MM.1S (cell line): ENCODE data around the gene GDAP1L1.

Source experiments
- DNase-seq: peaks from one replicate; pipeline ENCODE4 v3.0.0-alpha.2; 2015
- H2AFZ ChIP-seq: fragments of 300-600 bp; sonication (generic); 2 replicates; pipeline ENCODE4 v1.6.0; 2016; ENCODE audit warnings: antibody characterized with exemption, low read length
- H3F3A ChIP-seq: fragments of 300-600 bp; sonication (generic); 2 replicates; pipeline ENCODE4 v1.6.1; 2016; ENCODE audit warnings: mild to moderate bottlenecking, antibody characterized with exemption, low read length, moderate library complexity, mixed read lengths; ENCODE audit not compliant: insufficient read depth
- H3K27ac ChIP-seq: fragments of 300-600 bp; sonication (generic); 2 replicates; pipeline ENCODE4 v1.5.1; 2016; ENCODE audit warnings: mild to moderate bottlenecking, low read length
- H3K27me3 ChIP-seq: fragments of 300-600 bp; sonication (generic); replicated peaks from 2 replicates; pipeline ENCODE4 v1.6.0; 2016; ENCODE audit warnings: low read length; ENCODE audit not compliant: insufficient read depth
- H3K36me3 ChIP-seq: fragments of 300-600 bp; sonication (generic); replicated peaks from 2 replicates; pipeline ENCODE4 v1.6.1; 2016; ENCODE audit warnings: mild to moderate bottlenecking, low read length, mixed read lengths; ENCODE audit not compliant: insufficient read depth
- H3K4me1 ChIP-seq: fragments of 300-600 bp; sonication (generic); 2 replicates; pipeline ENCODE4 v1.6.1; 2016; ENCODE audit warnings: low read length, mixed read lengths
- H3K4me2 ChIP-seq: fragments of 300-600 bp; sonication (generic); 2 replicates; pipeline ENCODE4 v1.6.0; 2016; ENCODE audit warnings: low read depth, low read length
- H3K4me3 ChIP-seq: fragments of 300-600 bp; sonication (generic); 2 replicates; pipeline ENCODE4 v1.5.1; 2016; ENCODE audit warnings: low read length, mixed read lengths
- H3K79me2 ChIP-seq: fragments of 300-600 bp; sonication (generic); 2 replicates; pipeline ENCODE4 v1.6.1; 2016; ENCODE audit warnings: mixed run types, low read length, mixed read lengths
- H3K9ac ChIP-seq: fragments of 300-600 bp; sonication (generic); 2 replicates; pipeline ENCODE4 v1.6.1; 2016; ENCODE audit warnings: low read length, mixed read lengths
- H3K9me2 ChIP-seq: fragments of 300-600 bp; sonication (generic); replicated peaks from 2 replicates; pipeline ENCODE4 v1.6.1; 2016; ENCODE audit warnings: mild to moderate bottlenecking, low read length, mixed read lengths; ENCODE audit not compliant: insufficient read depth
- H3K9me3 ChIP-seq: fragments of 300-600 bp; sonication (generic); replicated peaks from 2 replicates; pipeline ENCODE4 v1.6.1; 2016; ENCODE audit warnings: mild to moderate bottlenecking, low read length, mixed read lengths; ENCODE audit not compliant: insufficient read depth
- H4K20me1 ChIP-seq: fragments of 300-600 bp; sonication (generic); 2 replicates; pipeline ENCODE4 v1.6.1; 2016; ENCODE audit warnings: mild to moderate bottlenecking, low read length, moderate library complexity, mixed read lengths; ENCODE audit not compliant: insufficient read depth
- EZH2 ChIP-seq: fragments of 300-600 bp; sonication (generic); optimal IDR thresholded peaks from 2 replicates; pipeline ENCODE3; 2017; ENCODE audit warnings: low read depth, mild to moderate bottlenecking, antibody characterized with exemption, low read length, mixed read lengths
- EZH2phosphoT487 ChIP-seq: fragments of 300-600 bp; sonication (generic); IDR thresholded peaks from 2 replicates; pipeline ENCODE4 v1.6.1; 2018; ENCODE audit warnings: antibody characterized with exemption, low read length
- TF ChIP-seq, protein P1 (sequence below): fragments of 300-600 bp; sonication (generic); IDR thresholded peaks from 2 replicates; pipeline ENCODE4 v1.5.1; 2016; ENCODE audit warnings: antibody characterized with exemption, low read length, mixed read lengths

Gene GDAP1L1

DNA sequence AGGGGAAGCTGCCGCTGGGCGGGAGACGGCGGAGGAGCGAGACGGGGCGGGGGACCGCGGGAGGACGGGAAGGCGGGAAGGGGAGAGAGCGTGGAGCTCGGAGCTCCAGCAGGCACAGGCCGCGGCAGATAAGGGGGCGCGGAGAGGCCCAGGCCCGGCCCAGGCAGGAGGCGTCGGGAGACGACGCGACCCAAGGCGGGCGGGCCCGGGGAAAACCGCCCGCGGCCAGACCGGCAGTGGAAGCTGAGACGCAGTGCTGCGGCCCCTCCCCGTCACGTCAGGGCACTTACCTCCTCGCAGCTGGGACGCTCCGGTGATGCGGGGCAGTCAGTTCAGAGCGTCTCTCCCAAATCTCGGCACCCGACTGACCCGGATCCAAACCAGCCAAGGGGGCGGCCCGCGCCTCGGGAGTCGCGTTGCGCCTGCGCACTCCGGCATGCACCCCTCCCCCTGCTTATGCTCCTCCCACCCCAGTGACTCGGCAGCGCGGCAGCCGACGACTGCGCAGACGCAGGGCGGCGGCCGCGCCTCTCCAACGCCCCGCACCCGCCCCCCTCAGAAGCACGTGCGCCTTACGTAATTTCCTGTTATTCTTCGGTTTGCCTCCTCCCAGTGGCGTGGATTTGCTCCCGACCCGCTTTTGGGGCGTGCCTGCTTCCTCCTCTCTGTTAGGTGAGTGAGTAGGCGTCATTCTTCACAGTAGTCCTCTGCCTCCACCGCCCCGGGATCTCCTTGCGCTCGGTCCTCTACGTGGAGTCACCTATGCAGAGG lies 36.5 kb upstream of the GDAP1L1 start, which contains the start of gene OSER1:
Gene OSER1 (minus strand): TSS at position 366 of the 771 bp plus-strand sequence. CDS start 3,814 bp downstream, outside the sequence.
- H3K27ac ChIP-seq: peak within 1 kb of the TSS; percentile 90
- peaks cover 54% of the 10 kb centered on the region for H3K79me2 ChIP-seq
- no peaks in the 10 kb centered on the region for H3K9me2 ChIP-seq
- H4K20me1 ChIP-seq: peaks cover 16% of the 10 kb centered on the region
- H3K9me3 ChIP-seq: no peaks in the 10 kb centered on the region
- DNase-seq: peak; percentile 98
- H3K4me2 ChIP-seq: peak within 1 kb of the TSS; percentile 86
- TF ChIP-seq EZH2 (no peak), EZH2phosphoT487 (no peak)
- TF ChIP-seq, protein P1, sequence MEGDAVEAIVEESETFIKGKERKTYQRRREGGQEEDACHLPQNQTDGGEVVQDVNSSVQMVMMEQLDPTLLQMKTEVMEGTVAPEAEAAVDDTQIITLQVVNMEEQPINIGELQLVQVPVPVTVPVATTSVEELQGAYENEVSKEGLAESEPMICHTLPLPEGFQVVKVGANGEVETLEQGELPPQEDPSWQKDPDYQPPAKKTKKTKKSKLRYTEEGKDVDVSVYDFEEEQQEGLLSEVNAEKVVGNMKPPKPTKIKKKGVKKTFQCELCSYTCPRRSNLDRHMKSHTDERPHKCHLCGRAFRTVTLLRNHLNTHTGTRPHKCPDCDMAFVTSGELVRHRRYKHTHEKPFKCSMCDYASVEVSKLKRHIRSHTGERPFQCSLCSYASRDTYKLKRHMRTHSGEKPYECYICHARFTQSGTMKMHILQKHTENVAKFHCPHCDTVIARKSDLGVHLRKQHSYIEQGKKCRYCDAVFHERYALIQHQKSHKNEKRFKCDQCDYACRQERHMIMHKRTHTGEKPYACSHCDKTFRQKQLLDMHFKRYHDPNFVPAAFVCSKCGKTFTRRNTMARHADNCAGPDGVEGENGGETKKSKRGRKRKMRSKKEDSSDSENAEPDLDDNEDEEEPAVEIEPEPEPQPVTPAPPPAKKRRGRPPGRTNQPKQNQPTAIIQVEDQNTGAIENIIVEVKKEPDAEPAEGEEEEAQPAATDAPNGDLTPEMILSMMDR: no peak
- no peaks in the 10 kb centered on the region for H3K27me3 ChIP-seq
- peak within 1 kb of the TSS; percentile 95 for H3K4me3 ChIP-seq
- H3K36me3 ChIP-seq: 0 out of 2 replicates have a peak, but pooled peaks cover 2% of the 10 kb centered on the region
- peak within 1 kb of the TSS; percentile 96 for H3K9ac ChIP-seq
- H2AFZ ChIP-seq: peak within 1 kb of the TSS; percentile 51
- peaks cover 14% of the 10 kb centered on the region; the same call in 1 of the 2 replicates for H3K4me1 ChIP-seq
- peaks cover 12% of the 10 kb centered on the region for H3F3A ChIP-seq

DNA sequence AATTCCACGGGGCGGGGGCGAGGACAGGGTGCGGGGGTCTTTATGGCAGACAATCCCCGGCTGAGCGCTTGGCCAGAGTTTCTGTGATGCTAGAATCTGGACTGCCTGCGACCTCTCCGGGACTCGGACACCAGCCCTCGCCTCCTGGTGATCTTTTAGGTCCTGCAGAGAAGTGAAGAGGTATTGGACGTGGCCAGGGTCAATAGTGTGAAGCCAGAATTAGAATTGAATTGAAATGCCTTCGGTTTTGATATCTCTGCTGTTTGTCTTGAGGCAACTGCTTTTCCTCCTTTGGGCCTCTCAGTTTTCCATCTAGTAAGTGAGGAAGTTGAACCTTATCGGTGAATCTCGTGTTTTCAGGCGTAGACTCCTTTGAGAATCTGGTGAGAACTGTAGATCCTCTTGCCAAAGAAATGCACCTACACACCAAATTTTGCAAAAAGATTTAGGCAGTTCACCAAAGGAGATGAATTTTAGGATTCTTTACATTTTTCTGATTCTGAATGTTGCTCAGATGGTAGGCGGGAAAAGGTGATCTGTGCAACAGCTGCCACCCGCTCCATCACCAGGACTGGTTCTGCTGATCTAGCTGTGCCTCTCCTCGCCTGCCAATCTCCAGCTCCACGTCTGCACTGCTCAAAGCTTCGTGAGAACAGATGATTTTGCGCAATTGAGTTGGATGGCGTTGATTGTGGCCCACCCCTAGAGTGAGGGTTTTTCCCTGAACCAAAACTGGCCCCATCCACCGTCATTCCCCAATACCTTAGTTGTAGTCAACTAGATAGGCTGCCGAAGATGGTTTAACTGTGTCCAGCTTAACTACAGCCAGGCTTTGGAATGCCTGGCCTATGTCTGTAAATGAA lies 35.7 kb upstream of the GDAP1L1 start:
- Histone ChIP-seq H4K20me1 (peaks cover 16% of the 10 kb centered on the region), H3K27ac (peak overlapping the region; percentile 90), H3K9me3 (no peaks in the 10 kb centered on the region), H3K4me2 (peak overlapping the region; percentile 76), H3F3A (peaks cover 12% of the 10 kb centered on the region), H3K9ac (peak overlapping the region; percentile 89), H3K36me3 (no peaks in the 10 kb centered on the region), H3K27me3 (no peaks in the 10 kb centered on the region), H3K4me3 (peak overlapping the region; percentile 78), H2AFZ (peak overlapping the region; percentile 50), H3K79me2 (peaks cover 47% of the 10 kb centered on the region), H3K9me2 (no peaks in the 10 kb centered on the region), H3K4me1 (peaks cover 14% of the 10 kb centered on the region; the same call in 1 of the 2 replicates)
- DNase-seq: peak; percentile 38
- TF ChIP-seq EZH2 (no peak), EZH2phosphoT487 (no peak)
- TF ChIP-seq, protein P1: no peak

DNA sequence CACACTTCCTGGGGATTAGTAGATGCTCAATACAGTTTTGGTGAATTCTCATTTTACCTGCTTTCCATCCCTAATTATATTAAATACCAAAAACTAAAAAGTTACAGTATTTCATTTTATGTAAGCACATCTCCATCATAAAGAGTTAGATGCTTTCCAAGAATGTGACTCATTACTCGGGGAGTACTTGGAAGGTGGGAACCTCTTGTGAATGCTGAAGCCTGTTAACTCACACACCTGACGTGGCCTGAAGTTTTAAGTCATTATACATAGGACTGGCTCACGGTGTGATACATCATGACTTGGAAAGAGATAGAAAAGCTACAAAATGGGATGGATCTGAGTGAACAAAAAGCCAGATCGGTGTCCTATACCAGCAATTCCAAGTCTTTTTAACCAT lies 34.3 kb upstream of the GDAP1L1 start:
- no peak overlapping the region for H2AFZ ChIP-seq
- no peak for TF ChIP-seq EZH2
- TF ChIP-seq, protein P1: no peak
- TF ChIP-seq EZH2phosphoT487: no peak
- H3K79me2 ChIP-seq: peaks cover 33% of the 10 kb centered on the region
- H3K27ac ChIP-seq: no peak overlapping the region
- H3K4me1 ChIP-seq: peaks cover 9% of the 10 kb centered on the region; the same call in 1 of the 2 replicates
- H3K9ac ChIP-seq: no peak overlapping the region
- peaks cover 12% of the 10 kb centered on the region for H3F3A ChIP-seq
- DNase-seq: no peak
- no peaks in the 10 kb centered on the region for H3K36me3 ChIP-seq
- H3K4me2 ChIP-seq: no peak overlapping the region
- H4K20me1 ChIP-seq: peaks cover 10% of the 10 kb centered on the region; the same call in 1 of the 2 replicates
- no peaks in the 10 kb centered on the region for H3K27me3 ChIP-seq
- H3K9me3 ChIP-seq: no peaks in the 10 kb centered on the region
- no peak overlapping the region for H3K4me3 ChIP-seq
- H3K9me2 ChIP-seq: no peaks in the 10 kb centered on the region
